Ovary (tissue), 3 donors: Measurements from ENCODE around the gene PCSK1N.

Experiments
- POLR2A ChIP-seq: fragments of 450-650 bp; IDR thresholded peaks from one replicate; pipeline ENCODE4 v1.6.1; 2017; ENCODE audit warnings: antibody characterized with exemption, mild to moderate bottlenecking, moderate library complexity
- TF ChIP-seq, protein P1 (sequence below), 3 donors: fragments of 450-650 bp in 2 of 3; fragments of 200-600 bp in 1 of 3; IDR thresholded peaks; one replicate each; pipeline versions ENCODE4 v1.5.1 to v1.8.0; 2016 to 2022; ENCODE audit warnings: antibody characterized with exemption in 3 of 3, mild to moderate bottlenecking in 1 of 3
- donor health status: DM: no; HTN: no; CAD: no.

GRCh38 chrX:48816014-48816810 lies 19.2 kb downstream of the PCSK1N start:
- TF ChIP-seq, protein P1, sequence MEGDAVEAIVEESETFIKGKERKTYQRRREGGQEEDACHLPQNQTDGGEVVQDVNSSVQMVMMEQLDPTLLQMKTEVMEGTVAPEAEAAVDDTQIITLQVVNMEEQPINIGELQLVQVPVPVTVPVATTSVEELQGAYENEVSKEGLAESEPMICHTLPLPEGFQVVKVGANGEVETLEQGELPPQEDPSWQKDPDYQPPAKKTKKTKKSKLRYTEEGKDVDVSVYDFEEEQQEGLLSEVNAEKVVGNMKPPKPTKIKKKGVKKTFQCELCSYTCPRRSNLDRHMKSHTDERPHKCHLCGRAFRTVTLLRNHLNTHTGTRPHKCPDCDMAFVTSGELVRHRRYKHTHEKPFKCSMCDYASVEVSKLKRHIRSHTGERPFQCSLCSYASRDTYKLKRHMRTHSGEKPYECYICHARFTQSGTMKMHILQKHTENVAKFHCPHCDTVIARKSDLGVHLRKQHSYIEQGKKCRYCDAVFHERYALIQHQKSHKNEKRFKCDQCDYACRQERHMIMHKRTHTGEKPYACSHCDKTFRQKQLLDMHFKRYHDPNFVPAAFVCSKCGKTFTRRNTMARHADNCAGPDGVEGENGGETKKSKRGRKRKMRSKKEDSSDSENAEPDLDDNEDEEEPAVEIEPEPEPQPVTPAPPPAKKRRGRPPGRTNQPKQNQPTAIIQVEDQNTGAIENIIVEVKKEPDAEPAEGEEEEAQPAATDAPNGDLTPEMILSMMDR (IDR thresholded peaks at IDR 0.05): no peak
- TF ChIP-seq POLR2A: no peak
